HG03571 (cell line): ENCODE data around the gene SCCPDH.

Source experiments
- ATAC-seq: cut with Tn5 transposase; IDR thresholded peaks from one replicate; pipeline ENCODE4 v1.9.1; 2021; ENCODE audit not compliant: unreplicated experiment

The SCCPDH gene

GRCh38 chr1:246784621-246785493, 60.6 kb downstream of the SCCPDH start:
- ATAC-seq = no peak

GRCh38 chr1:246785494-246786111, 61.4 kb downstream of the SCCPDH start:
- no peak for ATAC-seq

- ATAC-seq = no peak
These were observed 62.5 kb downstream of the SCCPDH start for GRCh38 chr1:246786606-246787238.

GRCh38 chr1:246787781-246788513, 63.7 kb downstream of the SCCPDH start:
- no peak for ATAC-seq

GRCh38 chr1:246788895-246789338, 64.7 kb downstream of the SCCPDH start:
- no peak for ATAC-seq

- ATAC-seq = no peak
These were observed 65.5 kb downstream of the SCCPDH start for GRCh38 chr1:246789454-246790339.

- ATAC-seq = no peak
These were observed 66.2 kb downstream of the SCCPDH start for GRCh38 chr1:246790364-246790763.

- ATAC-seq = no peak
These were observed 66.6 kb downstream of the SCCPDH start for GRCh38 chr1:246790833-246791232.

- no peak for ATAC-seq
These were observed 67.2 kb downstream of the SCCPDH start for GRCh38 chr1:246791303-246791918.

- ATAC-seq = no peak
These were observed 68.4 kb downstream of the SCCPDH start for GRCh38 chr1:246792603-246793002.

GRCh38 chr1:246793356-246793896, 69.2 kb downstream of the SCCPDH start:
- ATAC-seq = no peak

GRCh38 chr1:246794048-246794827, 70.0 kb downstream of the SCCPDH start:
- ATAC-seq = no peak

- no peak for ATAC-seq
These were observed 70.8 kb downstream of the SCCPDH start for GRCh38 chr1:246794828-246795671.

- ATAC-seq = no peak
These were observed 71.9 kb downstream of the SCCPDH start for GRCh38 chr1:246795906-246796694.

GRCh38 chr1:246797157-246797556, 72.9 kb downstream of the SCCPDH start:
- ATAC-seq = no peak

- no peak for ATAC-seq
These were observed 73.4 kb downstream of the SCCPDH start for GRCh38 chr1:246797597-246797996.

GRCh38 chr1:246798107-246798506, 73.9 kb downstream of the SCCPDH start:
- ATAC-seq = no peak
